Peyer's patch (tissue), 4 donors: ENCODE measurements around the gene EBLN1. TPM values are rescaled to one million over a fixed set of nuclear protein-coding genes. Genes with fewer than 3 reads are reported as not detected.

ENCODE experiments used
- DNase-seq, 3 donors: peaks; one replicate each; pipeline ENCODE4 v3.0.0-alpha.2; 2017 to 2019
- H3K27ac ChIP-seq, 4 donors: fragments of 200-600 bp; sonication (generic); one replicate each; pipeline ENCODE4 v1.5.1; 2016 to 2019
- H3K27me3 ChIP-seq, 2 donors: fragments of 200-600 bp; sonication (generic); one replicate each; pipeline ENCODE4 v1.5.1; 2019
- H3K36me3 ChIP-seq, 3 donors: fragments of 200-600 bp; sonication (generic); one replicate each; pipeline ENCODE4 v1.5.1; 2016 to 2019
- H3K4me1 ChIP-seq, 4 donors: fragments of 200-600 bp; sonication (generic); one replicate each; pipeline ENCODE4 v1.5.1; 2016 to 2019
- H3K4me3 ChIP-seq, 4 donors: fragments of 200-600 bp; sonication (generic); 1 replicate in 3 of 4; 2 replicates in 1 of 4; pipeline ENCODE4 v1.5.1; 2016 to 2019; ENCODE audit warnings: mild to moderate bottlenecking in 1 of 4
- H3K9me3 ChIP-seq, 4 donors: fragments of 200-600 bp; sonication (generic); one replicate each; pipeline ENCODE4 v1.5.1; 2016 to 2019; ENCODE audit warnings: mild to moderate bottlenecking in 1 of 4
- CTCF ChIP-seq, 6 experiments: fragments of 450-650 bp in 4 of 6; fragments of 200-600 bp in 2 of 6; sonication (generic) in 1 of 6; IDR thresholded peaks; one replicate each; pipeline ENCODE4 v1.5.1; 2017 to 2019; ENCODE audit warnings: antibody characterized with exemption in 6 of 6, mild to moderate bottlenecking in 3 of 6, moderate library complexity in 1 of 6
- POLR2A ChIP-seq, 2 donors: fragments of 450-650 bp; IDR thresholded peaks; one replicate each; pipeline ENCODE4 v1.5.1; 2017; ENCODE audit warnings: antibody characterized with exemption in 2 of 2, mild to moderate bottlenecking in 2 of 2, moderate library complexity in 2 of 2
- total RNA-seq, 4 donors: library from RNA; depleted of rRNA; stranded (reverse); fragments of >200 nt; gene quantifications; one replicate each; pipeline ENCODE4 v1.1.0, GENCODE V29; 2016

EBLN1 gene
- total RNA-seq, 4 donors from 2014 or later: not detected

GRCh38 chr10:22253580-22253882, 35.7 kb upstream of the EBLN1 start:
- TF ChIP-seq POLR2A (IDR thresholded peaks at IDR 0.05): no peak

GRCh38 chr10:22252801-22253579, 35.2 kb upstream of the EBLN1 start:
- peak; percentile 26 to 58 (median 58) for DNase-seq
- Histone ChIP-seq H3K9me3 (no peaks in the 10 kb centered on the region), H3K4me1 (peaks cover 0 to 6% (median 0%) of the 10 kb centered on the region in 4 donors), H3K36me3 (no peaks in the 10 kb centered on the region), H3K27me3 (no peaks in the 10 kb centered on the region), H3K4me3 (peak overlapping the region; percentile 54 to 74 (median 66)), H3K27ac (peak overlapping the region; percentile 86 to 95 (median 89))
- no peak for TF ChIP-seq CTCF (IDR thresholded peaks at IDR 0.05)
- TF ChIP-seq POLR2A (IDR thresholded peaks at IDR 0.05): no peak

More at GRCh38 chr10:22253580-22253882, 35.7 kb upstream of the EBLN1 start:
- Histone ChIP-seq H3K4me1 (peaks cover 0 to 6% (median 0%) of the 10 kb centered on the region in 4 donors), H3K4me3 (peak overlapping the region; percentile 54 to 74 (median 66)), H3K27ac (peak overlapping the region; percentile 86 to 95 (median 89)), H3K36me3 (no peaks in the 10 kb centered on the region), H3K27me3 (no peaks in the 10 kb centered on the region), H3K9me3 (no peaks in the 10 kb centered on the region)
- peak; percentile 51 to 71 (median 54) for DNase-seq

- Histone ChIP-seq H3K4me3 (peak overlapping the region; percentile 54 to 74 (median 66)), H3K9me3 (no peaks in the 10 kb centered on the region), H3K36me3 (no peaks in the 10 kb centered on the region), H3K27me3 (no peaks in the 10 kb centered on the region), H3K4me1 (peaks cover 0 to 6% (median 0%) of the 10 kb centered on the region in 4 donors), H3K27ac (peak overlapping the region; percentile 86 to 95 (median 89))
- TF ChIP-seq POLR2A (IDR thresholded peaks at IDR 0.05): no peak
- TF ChIP-seq CTCF (IDR thresholded peaks at IDR 0.05): no peak
- peak; percentile 23 to 54 (median 54) for DNase-seq
Measured at GRCh38 chr10:22252224-22252800, 34.5 kb upstream of the EBLN1 start.

- Histone ChIP-seq H3K9me3 (no peaks in the 10 kb centered on the region), H3K4me3 (peak overlapping the region; percentile 54 to 74 (median 66)), H3K4me1 (peaks cover 0 to 6% (median 0%) of the 10 kb centered on the region in 4 donors), H3K36me3 (no peaks in the 10 kb centered on the region), H3K27ac (peak overlapping the region; percentile 86 to 95 (median 89)), H3K27me3 (no peaks in the 10 kb centered on the region)
- TF ChIP-seq POLR2A (IDR thresholded peaks at IDR 0.05) (no peak), CTCF (IDR thresholded peaks at IDR 0.05) (no peak)
- DNase-seq: peak; percentile 62 to 79 (median 64)
Measured at GRCh38 chr10:22251751-22252223, 34.0 kb upstream of the EBLN1 start.

- Histone ChIP-seq H3K4me3 (peak overlapping the region; percentile 54 to 74 (median 66)), H3K9me3 (no peaks in the 10 kb centered on the region), H3K27me3 (no peaks in the 10 kb centered on the region), H3K27ac (peak overlapping the region; percentile 86 to 95 (median 89)), H3K4me1 (peaks cover 0 to 6% (median 0%) of the 10 kb centered on the region in 4 donors), H3K36me3 (no peaks in the 10 kb centered on the region)
- DNase-seq: peak in 1 of 3 donors; percentile 20
- TF ChIP-seq POLR2A (IDR thresholded peaks at IDR 0.05) (no peak), CTCF (IDR thresholded peaks at IDR 0.05) (no peak)
Measured at GRCh38 chr10:22250897-22251660, 33.3 kb upstream of the EBLN1 start.
